Activated B cell treated with CpG ODN at 0.5 μM for 24 hours (primary cell): Measurements from ENCODE around the gene MAPK10. TPM values are rescaled to one million over a fixed set of nuclear protein-coding genes. Genes with fewer than 3 reads are reported as not detected.

Source experiments
- ATAC-seq: fragments of 200-7000 bp; cut with Tn5 transposase; one replicate; pipeline ENCODE4 v1.10.0; 2021; ENCODE audit warnings: low read depth, mild to moderate bottlenecking, moderate library complexity
- CTCF ChIA-PET: fragments of 350-600 bp; sonication (Branson Sonifier 250); formaldehyde crosslinking; loops from one replicate; lab custom pipeline; 2021; ENCODE audit warnings: antibody characterized with exemption; lab: Charles Lee
- POLR2A ChIA-PET: fragments of 350-600 bp; sonication (Branson Sonifier 250); formaldehyde crosslinking; loops from one replicate; lab custom pipeline; 2021; ENCODE audit warnings: antibody characterized with exemption; lab: Charles Lee
- DNase-seq: peaks from one replicate; pipeline ENCODE4 v3.0.0; 2022
- H3K27ac Mint-ChIP-seq: one replicate; pipeline ENCODE4 v1.8.0; 2020; ENCODE audit warnings: mixed read lengths
- H3K27me3 Mint-ChIP-seq: one replicate; pipeline ENCODE4 v1.8.0; 2021; ENCODE audit warnings: mixed read lengths
- H3K36me3 Mint-ChIP-seq: one replicate; pipeline ENCODE4 v1.8.0; 2021; ENCODE audit warnings: low read depth, mixed read lengths
- H3K4me1 Mint-ChIP-seq: one replicate; pipeline ENCODE4 v1.8.0; 2021; ENCODE audit warnings: mixed read lengths
- H3K4me3 Mint-ChIP-seq: one replicate; pipeline ENCODE4 v1.8.0; 2020; ENCODE audit warnings: mild to moderate bottlenecking, mixed read lengths
- H3K9me3 Mint-ChIP-seq: one replicate; pipeline ENCODE4 v1.8.0; 2020; ENCODE audit warnings: mixed read lengths
- CTCF ChIP-seq: fragments of 200-600 bp; IDR thresholded peaks from one replicate; pipeline ENCODE4 v1.8.0; 2022; ENCODE audit warnings: antibody characterized with exemption, mild to moderate bottlenecking
- intact Hi-C: fragments of 100-400 bp; cut with micrococcal nuclease; formaldehyde crosslinking; loops from one replicate; pipeline ENCODE4 v1.15.1; 2024
- total RNA-seq: library from RNA; stranded (reverse); gene quantifications from 2 replicates; pipeline ENCODE4 v1.2.3, GENCODE V29; 2022

MAPK10 gene
- total RNA-seq, 1 donor from 2014 or later: 0.75 TPM

- ChIA-PET POLR2A (no interaction called here), CTCF (no interaction called here)
- Mint-ChIP-seq H3K27me3 (no peaks in the 10 kb centered on the region), H3K36me3 (no peaks in the 10 kb centered on the region), H3K9me3 (no peaks in the 10 kb centered on the region), H3K4me3 (no peak overlapping the region), H3K4me1 (no peaks in the 10 kb centered on the region), H3K27ac (no peak overlapping the region)
- DNase-seq: no peak
- no peak for ATAC-seq
- intact Hi-C loops: no loop called here
- TF ChIP-seq CTCF: no peak
Observed at GRCh38 chr4:86250006-86250405, 109.8 kb downstream of the MAPK10 start.

- POLR2A ChIA-PET: no interaction called here
- H3K9me3 Mint-ChIP-seq: no peaks in the 10 kb centered on the region
- intact Hi-C loops: no loop called here
Observed at GRCh38 chr4:86249074-86249473, 110.8 kb downstream of the MAPK10 start.

GRCh38 chr4:86247906-86248305 is 111.9 kb downstream of the MAPK10 start:
- Mint-ChIP-seq H3K27ac (no peak overlapping the region), H3K9me3 (no peaks in the 10 kb centered on the region), H3K36me3 (no peaks in the 10 kb centered on the region), H3K4me3 (no peak overlapping the region), H3K27me3 (no peaks in the 10 kb centered on the region), H3K4me1 (no peaks in the 10 kb centered on the region)
- DNase-seq (no peak), ATAC-seq (no peak)
- ChIA-PET CTCF (no interaction called here), POLR2A (no interaction called here)
- intact Hi-C loops: no loop called here
- no peak for TF ChIP-seq CTCF

More at GRCh38 chr4:86249074-86249473, 110.8 kb downstream of the MAPK10 start:
- Mint-ChIP-seq H3K27me3 (no peaks in the 10 kb centered on the region), H3K4me1 (no peaks in the 10 kb centered on the region), H3K27ac (no peak overlapping the region), H3K36me3 (no peaks in the 10 kb centered on the region), H3K4me3 (no peak overlapping the region)
- CTCF ChIA-PET: no interaction called here
- no peak for DNase-seq
- no peak for ATAC-seq
- TF ChIP-seq CTCF: no peak

- Mint-ChIP-seq H3K4me1 (no peaks in the 10 kb centered on the region), H3K27ac (no peak overlapping the region), H3K4me3 (no peak overlapping the region), H3K36me3 (no peaks in the 10 kb centered on the region), H3K9me3 (no peaks in the 10 kb centered on the region), H3K27me3 (no peaks in the 10 kb centered on the region)
- ATAC-seq: no peak
- intact Hi-C loops: no loop called here
- POLR2A ChIA-PET: no interaction called here
- CTCF ChIA-PET: no interaction called here
- TF ChIP-seq CTCF: no peak
- DNase-seq: no peak
Observed at GRCh38 chr4:86247320-86247719, 112.5 kb downstream of the MAPK10 start.

- POLR2A ChIA-PET: no interaction called here
- ATAC-seq: no peak
- TF ChIP-seq CTCF: no peak
- H3K4me3 Mint-ChIP-seq: no peak overlapping the region
- no peak for DNase-seq
- CTCF ChIA-PET: no interaction called here
- intact Hi-C loops: no loop called here
- peaks cover 3% of the 10 kb centered on the region for H3K27me3 Mint-ChIP-seq
- H3K36me3 Mint-ChIP-seq: no peaks in the 10 kb centered on the region
- peaks cover under 1% of the 10 kb centered on the region for H3K9me3 Mint-ChIP-seq
- no peak overlapping the region for H3K27ac Mint-ChIP-seq
- H3K4me1 Mint-ChIP-seq: no peaks in the 10 kb centered on the region
Observed at GRCh38 chr4:86243750-86244149, 116.1 kb downstream of the MAPK10 start.
